HG02884 (cell line): ENCODE results near the gene SNCAIP.
"Not testable (repeated sequence)": the region's sequence is repeated elsewhere in the genome, so short reads cannot be mapped to it uniquely, and the experiment has no call there.

ENCODE experiments used
- ATAC-seq: cut with Tn5 transposase; IDR thresholded peaks from one replicate; pipeline ENCODE4 v1.9.1; 2021; ENCODE audit warnings: mild to moderate bottlenecking, moderate library complexity; ENCODE audit not compliant: unreplicated experiment

SNCAIP gene

GRCh38 chr5:122314036-122314435, 2.0 kb downstream of the SNCAIP start:
- ATAC-seq, result no peak

GRCh38 chr5:122315521-122315920, 3.5 kb downstream of the SNCAIP start:
- no peak for ATAC-seq

- ATAC-seq, result no peak
These were observed 4.6 kb downstream of the SNCAIP start for GRCh38 chr5:122316656-122317055.

GRCh38 chr5:122319897-122320296, 7.9 kb downstream of the SNCAIP start:
- no peak for ATAC-seq

GRCh38 chr5:122321921-122322320, 9.9 kb downstream of the SNCAIP start:
- ATAC-seq, result no peak

- ATAC-seq, result no peak
These were observed 10.9 kb downstream of the SNCAIP start for GRCh38 chr5:122322801-122323548.

- no peak for ATAC-seq
These were observed 11.7 kb downstream of the SNCAIP start for GRCh38 chr5:122323738-122324137.

- ATAC-seq, result no peak
These were observed 15.1 kb downstream of the SNCAIP start for GRCh38 chr5:122327110-122327509.

- no peak for ATAC-seq
These were observed 18.8 kb downstream of the SNCAIP start for GRCh38 chr5:122330881-122331280.

- ATAC-seq, result no peak
These were observed 20.8 kb downstream of the SNCAIP start for GRCh38 chr5:122332599-122333555.

GRCh38 chr5:122333564-122333963, 21.5 kb downstream of the SNCAIP start:
- ATAC-seq, result no peak

- no peak for ATAC-seq
These were observed 27.6 kb downstream of the SNCAIP start for GRCh38 chr5:122339591-122339990.

GRCh38 chr5:122341087-122341486, 29.1 kb downstream of the SNCAIP start:
- no peak for ATAC-seq

- ATAC-seq, result no peak
These were observed 30.2 kb downstream of the SNCAIP start for GRCh38 chr5:122342256-122342655.

- ATAC-seq, result no peak
These were observed 35.0 kb downstream of the SNCAIP start for GRCh38 chr5:122346897-122347581.

GRCh38 chr5:122350496-122350895, 38.5 kb downstream of the SNCAIP start:
- no peak for ATAC-seq

GRCh38 chr5:122351416-122352157, 39.5 kb downstream of the SNCAIP start:
- no peak for ATAC-seq

- no peak for ATAC-seq
These were observed 40.3 kb downstream of the SNCAIP start for GRCh38 chr5:122352331-122352730.

- not testable (repeated sequence) for ATAC-seq
These were observed 41.3 kb downstream of the SNCAIP start for GRCh38 chr5:122353361-122353760.

- no peak for ATAC-seq
These were observed 42.3 kb downstream of the SNCAIP start for GRCh38 chr5:122354293-122354692.

- ATAC-seq, result no peak
These were observed 43.3 kb downstream of the SNCAIP start for GRCh38 chr5:122355324-122355723.
